GM23338 (cell line): Measurements from ENCODE around the gene UPF1. TPM values are rescaled to one million over a fixed set of nuclear protein-coding genes. Genes with fewer than 3 reads are reported as not detected.

Experiments
- ATAC-seq: fragments of 200-7000 bp; cut with Tn5 transposase; 3 replicates; pipeline ENCODE4 v1.9.1; 2020
- DNase-seq: peaks from one replicate; pipeline ENCODE4 v3.0.0-alpha.2; 2015; ENCODE audit warnings: low spot score
- H2AFZ ChIP-seq: fragments of 200-600 bp; sonication (generic); 2 replicates; pipeline ENCODE4 v1.8.0; 2016; ENCODE audit warnings: antibody characterized with exemption, mild to moderate bottlenecking, moderate library complexity
- H3F3A ChIP-seq: fragments of 200-600 bp; sonication (generic); replicated peaks from 2 replicates; pipeline ENCODE4 v1.8.0; 2017; ENCODE audit warnings: antibody characterized with exemption, mixed run types, low read depth
- H3K27ac ChIP-seq: fragments of 200-600 bp; sonication (generic); 2 replicates; pipeline ENCODE4 v1.6.1; 2016; ENCODE audit warnings: low read depth
- H3K27me3 ChIP-seq: fragments of 200-600 bp; sonication (generic); 2 replicates; pipeline ENCODE4 v1.8.0; 2016; ENCODE audit warnings: mild to moderate bottlenecking, mixed run types, moderate library complexity; ENCODE audit not compliant: insufficient read depth
- H3K36me3 ChIP-seq: fragments of 200-600 bp; sonication (generic); 2 replicates; pipeline ENCODE4 v1.8.0; 2016; ENCODE audit warnings: mild to moderate bottlenecking; ENCODE audit not compliant: insufficient read depth
- H3K4me1 ChIP-seq: fragments of 200-600 bp; sonication (generic); 2 replicates; pipeline ENCODE4 v1.8.0; 2016; ENCODE audit warnings: mild to moderate bottlenecking, moderate library complexity; ENCODE audit not compliant: insufficient read depth
- H3K4me2 ChIP-seq: fragments of 200-600 bp; sonication (generic); 2 replicates; pipeline ENCODE4 v1.7.1; 2017; ENCODE audit warnings: mixed run types
- H3K4me3 ChIP-seq: fragments of 200-600 bp; sonication (generic); 2 replicates; pipeline ENCODE4 v1.6.1; 2016; ENCODE audit warnings: mixed run types
- H3K79me2 ChIP-seq: fragments of 200-600 bp; sonication (generic); replicated peaks from 2 replicates; pipeline ENCODE4 v1.8.0; 2017; ENCODE audit warnings: mild to moderate bottlenecking; ENCODE audit not compliant: insufficient read depth
- H3K9me2 ChIP-seq: fragments of 200-600 bp; sonication (generic); 2 replicates; pipeline ENCODE4 v1.8.0; 2017; ENCODE audit not compliant: insufficient read depth
- H4K20me1 ChIP-seq: fragments of 200-600 bp; sonication (generic); replicated peaks from 2 replicates; pipeline ENCODE4 v1.8.0; 2017; ENCODE audit warnings: mild to moderate bottlenecking; ENCODE audit not compliant: insufficient read depth
- H3K27ac Mint-ChIP-seq: 2 replicates; pipeline ENCODE4 v1.8.0; 2020; ENCODE audit warnings: inconsistent platforms, mild to moderate bottlenecking, moderate library complexity, mixed read lengths
- H3K27me3 Mint-ChIP-seq: 3 replicates; pipeline ENCODE4 v1.8.0; 2022; ENCODE audit warnings: low read depth, mild to moderate bottlenecking, moderate library complexity, mixed read lengths, inconsistent platforms; ENCODE audit not compliant: insufficient read depth, poor library complexity
- H3K36me3 Mint-ChIP-seq: 3 replicates; pipeline ENCODE4 v1.8.0; 2021; ENCODE audit warnings: low read depth, mild to moderate bottlenecking, inconsistent platforms, moderate library complexity, mixed read lengths
- H3K4me1 Mint-ChIP-seq: 3 replicates; pipeline ENCODE4 v1.8.0; 2020; ENCODE audit warnings: mild to moderate bottlenecking, inconsistent platforms, mixed read lengths
- H3K4me3 Mint-ChIP-seq: 3 replicates; pipeline ENCODE4 v1.8.0; 2021; ENCODE audit warnings: moderate library complexity, mild to moderate bottlenecking, inconsistent platforms, mixed read lengths
- H3K9me3 Mint-ChIP-seq: 3 replicates; pipeline ENCODE4 v1.8.0; 2020; ENCODE audit warnings: moderate library complexity, mild to moderate bottlenecking, inconsistent platforms, mixed read lengths
- CREB1 ChIP-seq: fragments of 250-450 bp; sonication (Bioruptor Pico); IDR thresholded peaks from 2 replicates; pipeline ENCODE4 v1.5.0; 2020; ENCODE audit warnings: low read depth, mild to moderate bottlenecking, moderate library complexity
- CTCF ChIP-seq, 2 experiments: fragments of 200-600 bp in 1 of 2; sonication (generic) in 1 of 2; conservative IDR thresholded peaks; 2 replicates each; pipeline versions ENCODE4 v1.5.1 to v1.6.1; 2016 to 2017; ENCODE audit warnings: antibody characterized with exemption in 2 of 2, low read depth in 2 of 2, mild to moderate bottlenecking in 2 of 2, moderate library complexity in 1 of 2
- ETS1 ChIP-seq: IDR thresholded peaks from 2 replicates; pipeline ENCODE4 v1.6.1; 2016; ENCODE audit warnings: antibody characterized with exemption
- EZH2 ChIP-seq: fragments of 200-600 bp; sonication (generic); IDR thresholded peaks from one replicate; pipeline ENCODE4 v1.8.0; 2017; ENCODE audit warnings: antibody characterized with exemption, mild to moderate bottlenecking, low read depth; ENCODE audit not compliant: unreplicated experiment
- EZH2phosphoT487 ChIP-seq: fragments of 200-600 bp; sonication (generic); IDR thresholded peaks from one replicate; pipeline ENCODE4 v1.8.1; 2018; ENCODE audit warnings: antibody characterized with exemption; ENCODE audit not compliant: unreplicated experiment
- JUNB ChIP-seq: IDR thresholded peaks from one replicate; pipeline ENCODE4 v1.6.1; 2016; ENCODE audit warnings: antibody characterized with exemption; ENCODE audit not compliant: unreplicated experiment
- NANOG ChIP-seq: IDR thresholded peaks from 2 replicates; pipeline ENCODE4 v1.6.1; 2016; ENCODE audit warnings: antibody characterized with exemption, borderline replicate concordance
- POLR2AphosphoS5 ChIP-seq: IDR thresholded peaks from 2 replicates; pipeline ENCODE4 v1.6.1; 2016; ENCODE audit warnings: antibody characterized with exemption, low read depth
- REST ChIP-seq: IDR thresholded peaks from one replicate; pipeline ENCODE4 v1.6.1; 2018; ENCODE audit warnings: antibody characterized with exemption; ENCODE audit not compliant: unreplicated experiment
- STAT1 ChIP-seq: IDR thresholded peaks from one replicate; pipeline ENCODE4 v1.6.1; 2016; ENCODE audit warnings: antibody characterized with exemption; ENCODE audit not compliant: unreplicated experiment
- ZNF114 ChIP-seq: fragments of 250-450 bp; sonication (Bioruptor Pico); IDR thresholded peaks from 2 replicates; pipeline ENCODE4 v1.5.0; 2020; ENCODE audit warnings: mild to moderate bottlenecking, moderate library complexity
- ZNF331 ChIP-seq: fragments of 250-450 bp; sonication (Bioruptor Pico); IDR thresholded peaks from 2 replicates; pipeline ENCODE4 v1.5.0; 2020; ENCODE audit warnings: low read depth, mild to moderate bottlenecking, moderate library complexity
- ZNF462 ChIP-seq: fragments of 250-450 bp; sonication (Bioruptor Pico); IDR thresholded peaks from 2 replicates; pipeline ENCODE4 v1.5.0; 2020; ENCODE audit warnings: mild to moderate bottlenecking, moderate library complexity
- polyA plus RNA-seq: library from polyadenylated mRNA; unstranded; fragments of >200 nt; fragmentation: Nextera tagmentation; extraction: Ambion mirVana; gene quantifications from 2 replicates; pipeline ENCODE4 v1.2.1, GENCODE V29; 2016
- total RNA-seq: library from RNA; depleted of rRNA; stranded (reverse); fragments of >200 nt; shearing (Covaris generic); gene quantifications from 2 replicates; pipeline ENCODE4 v1.2.3, GENCODE V29; 2014

The UPF1 gene
- total and polyA plus RNA-seq, 2 experiments from 2014 or later = 13.8 to 138 TPM

- no peak overlapping the region; the same call in 2 of the 3 replicates for H3K4me3 Mint-ChIP-seq
- H3K27ac Mint-ChIP-seq = no peak overlapping the region
- H3K4me1 Mint-ChIP-seq = no peaks in the 10 kb centered on the region
- Histone ChIP-seq H3K36me3 (no peaks in the 10 kb centered on the region), H3K27ac (no peak overlapping the region), H3K4me1 (no peaks in the 10 kb centered on the region; the same call in 1 of the 2 replicates), H3K4me2 (no peak overlapping the region), H4K20me1 (no peaks in the 10 kb centered on the region; the same call in none of the 2 replicates), H3K9me2 (no peaks in the 10 kb centered on the region), H3K79me2 (no peaks in the 10 kb centered on the region), H2AFZ (no peak overlapping the region), H3K4me3 (no peak overlapping the region), H3F3A (peaks cover 2% of the 10 kb centered on the region; the same call in 1 of the 2 replicates), H3K27me3 (peaks cover 24% of the 10 kb centered on the region)
- H3K9me3 Mint-ChIP-seq = no peaks in the 10 kb centered on the region
- TF ChIP-seq JUNB (no peak), CTCF (conservative IDR thresholded peaks at IDR 0.05; ENCODE audit: low read depth in 2 of 2) (no peak), CREB1 (CRISPR knock-in tag) (no peak), ZNF114 (no peak), ZNF462 (no peak), ZNF331 (no peak), EZH2phosphoT487 (no peak), STAT1 (no peak), NANOG (no peak), POLR2AphosphoS5 (no peak), ETS1 (no peak), EZH2 (no peak), REST (no peak)
- peaks cover 9% of the 10 kb centered on the region for H3K36me3 Mint-ChIP-seq
- ATAC-seq (no peak), DNase-seq (no peak)
- peaks cover 17% of the 10 kb centered on the region for H3K27me3 Mint-ChIP-seq
Observed at GRCh38 chr19:18898081-18898606, 66.4 kb downstream of the UPF1 start.
